ENCODE results near the gene SLC37A4. TPM values are rescaled to one million over a fixed set of nuclear protein-coding genes. Genes with fewer than 3 reads are reported as not detected.

The SLC37A4 gene
- total and polyA plus RNA-seq, 2 of the 13 experiments (the other 11 are each of a cell fraction or from before 2014, with no cell fraction given): 43.0 to 56.1 TPM

GRCh38 chr11:118997627-118998387 lies 32.9 kb downstream of the SLC37A4 start, which contains the start of gene CENATAC (continued):
- TF ChIP-seq CBX5 (CRISPR knock-in tag; IDR thresholded peaks at IDR 0.05; ENCODE audit: borderline replicate concordance) (peak; percentile 27; the same call in 1 of the 2 replicates), ZNF879 (CRISPR knock-in tag; IDR thresholded peaks at IDR 0.05) (0 out of 2 replicates have a peak, but pooled peaks have one; percentile 75), RERE (CRISPR knock-in tag; IDR thresholded peaks at IDR 0.05; ENCODE audit: low read depth) (no peak), ZNF780A (CRISPR knock-in tag; IDR thresholded peaks at IDR 0.05) (peak; percentile 19; the same call in 1 of the 2 replicates), SMC3 (IDR thresholded peaks at IDR 0.05; ENCODE audit: low read length) (no peak), JUND (CRISPR knock-in tag; IDR thresholded peaks at IDR 0.05) (no peak), MEIS1 (CRISPR knock-in tag; IDR thresholded peaks at IDR 0.05; ENCODE audit: borderline replicate concordance) (no peak), ZNF3 (CRISPR knock-in tag; IDR thresholded peaks at IDR 0.05) (no peak), ATF3 (CRISPR knock-in tag; IDR thresholded peaks at IDR 0.05) (peak; percentile 15; the same call in 1 of the 2 replicates), CC2D1A (CRISPR knock-in tag; IDR thresholded peaks at IDR 0.05) (no peak), FLYWCH1 (CRISPR knock-in tag; IDR thresholded peaks at IDR 0.05) (no peak), MED1 (CRISPR knock-in tag; IDR thresholded peaks at IDR 0.05) (peak; percentile 56), ZMAT3 (CRISPR knock-in tag; conservative IDR thresholded peaks at IDR 0.05) (peak; percentile 81; the same call in 1 of the 2 replicates), ZSCAN29 (CRISPR knock-in tag; conservative IDR thresholded peaks at IDR 0.05) (no peak), HINFP (CRISPR knock-in tag; IDR thresholded peaks at IDR 0.05; ENCODE audit: low read depth) (no peak), ZC3H4 (CRISPR knock-in tag; IDR thresholded peaks at IDR 0.05; ENCODE audit: borderline replicate concordance) (no peak), AHDC1 (CRISPR knock-in tag; IDR thresholded peaks at IDR 0.05; ENCODE audit: borderline replicate concordance) (no peak)

All from HepG2 (cell line).